ENCODE data around the gene ST3GAL4.
A peak's percentile ranks its signal among the peaks of the same experiment; 100 is the strongest.

Gene ST3GAL4

DNA sequence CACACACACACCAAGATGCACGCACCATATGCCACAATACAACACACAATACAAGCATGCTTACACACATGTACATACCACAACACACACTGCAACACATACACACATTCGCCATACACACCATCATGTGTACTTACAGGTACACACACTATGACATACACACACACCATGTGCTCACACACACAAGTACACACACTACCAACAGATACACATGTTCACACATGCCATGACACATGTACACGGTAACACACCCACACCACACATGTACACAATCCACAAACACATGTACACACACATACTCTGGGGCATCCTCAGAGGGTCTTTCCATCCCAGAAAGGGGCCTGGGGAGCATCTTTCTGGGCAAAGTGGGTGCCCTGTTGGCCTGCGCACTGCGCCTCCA is 82.2 kb downstream of the ST3GAL4 start:
- Mint-ChIP-seq H3K36me3 (no peaks in the 10 kb centered on the region), H3K27ac (no peak overlapping the region), H3K27me3 (peaks cover 10 to 17% of the 10 kb centered on the region in 2 donors), H3K9me3 (no peaks in the 10 kb centered on the region), H3K4me1 (peaks cover 6 to 7% of the 10 kb centered on the region in 2 donors), H3K4me3 (no peak overlapping the region)
- ATAC-seq (replicated peaks), result no peak
- no peak for DNase-seq

DNA sequence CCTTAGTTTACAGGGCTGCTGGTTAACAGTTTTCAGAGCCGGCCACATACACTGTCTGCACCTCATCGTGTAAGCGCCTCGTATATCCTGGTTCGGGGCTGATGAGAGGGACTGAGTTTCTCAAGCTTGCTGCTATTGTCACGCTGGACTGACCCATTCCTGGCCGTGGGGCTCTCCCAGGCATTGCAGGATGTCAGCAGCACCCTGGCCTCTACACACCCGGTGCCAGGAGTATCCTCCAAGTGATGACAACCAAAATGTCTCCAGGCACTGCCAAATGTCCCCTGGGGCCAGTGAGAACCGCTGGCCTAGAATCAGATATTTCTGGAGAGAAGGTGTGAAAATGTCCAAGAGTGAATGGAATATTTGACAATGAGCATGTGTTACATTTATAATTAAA is 82.8 kb downstream of the ST3GAL4 start:
- Mint-ChIP-seq H3K4me1 (peaks cover 6 to 7% of the 10 kb centered on the region in 2 donors), H3K9me3 (no peaks in the 10 kb centered on the region), H3K27me3 (peaks cover 10 to 22% of the 10 kb centered on the region in 2 donors), H3K4me3 (no peak overlapping the region), H3K27ac (no peak overlapping the region), H3K36me3 (no peaks in the 10 kb centered on the region)
- DNase-seq, result no peak
- ATAC-seq (replicated peaks), result no peak

DNA sequence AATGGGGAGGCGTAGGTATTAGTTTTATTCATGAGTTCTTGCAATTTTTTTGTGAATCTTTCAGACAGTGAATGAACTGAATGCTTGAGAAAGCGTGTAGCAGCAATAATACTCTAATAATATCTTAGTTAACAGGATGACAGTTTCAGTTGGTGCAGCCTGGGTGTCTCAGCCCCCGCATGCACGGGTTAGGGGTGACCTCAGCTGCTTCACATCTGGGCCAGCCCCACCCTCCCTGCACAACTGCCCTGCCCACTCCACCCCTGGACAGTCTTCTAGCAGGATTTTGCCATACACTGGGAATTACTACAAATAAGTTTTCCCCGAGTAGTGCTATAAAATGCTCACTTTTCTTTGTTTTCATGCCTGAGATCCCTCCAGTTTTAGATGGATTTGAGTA is 83.2 kb downstream of the ST3GAL4 start:
- Mint-ChIP-seq H3K4me1 (peaks cover 6 to 7% of the 10 kb centered on the region in 2 donors), H3K27ac (no peak overlapping the region), H3K9me3 (no peaks in the 10 kb centered on the region), H3K36me3 (no peaks in the 10 kb centered on the region), H3K27me3 (peaks cover 10 to 23% of the 10 kb centered on the region in 2 donors), H3K4me3 (no peak overlapping the region)
- ATAC-seq (replicated peaks) (no peak), DNase-seq (no peak)

DNA sequence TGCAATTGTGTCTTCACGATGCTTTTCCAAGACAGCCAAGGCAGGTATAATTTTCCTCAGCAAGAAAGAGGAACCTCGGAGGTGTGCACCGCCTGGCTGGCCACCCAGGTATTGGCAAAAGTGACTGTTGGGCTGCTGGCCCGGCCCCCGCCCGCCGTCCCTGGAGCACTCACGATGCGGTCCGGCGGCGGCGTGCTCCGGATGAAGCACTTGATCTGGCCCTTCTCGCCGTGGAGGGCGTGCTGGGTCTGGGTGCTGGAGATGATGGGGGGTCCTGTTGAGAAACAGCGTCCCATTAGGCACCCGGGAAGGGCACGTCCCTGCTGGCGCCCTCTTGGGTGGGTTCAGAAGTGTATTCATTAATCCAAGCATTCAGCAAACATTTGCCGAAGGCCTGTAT is 84.8 kb downstream of the ST3GAL4 start:
- Mint-ChIP-seq H3K4me3 (no peak overlapping the region), H3K4me1 (peaks cover 6 to 7% of the 10 kb centered on the region in 2 donors), H3K9me3 (no peaks in the 10 kb centered on the region), H3K27ac (no peak overlapping the region), H3K27me3 (peaks cover 10 to 23% of the 10 kb centered on the region in 2 donors), H3K36me3 (no peaks in the 10 kb centered on the region)
- DNase-seq (no peak), ATAC-seq (replicated peaks) (no peak)

DNA sequence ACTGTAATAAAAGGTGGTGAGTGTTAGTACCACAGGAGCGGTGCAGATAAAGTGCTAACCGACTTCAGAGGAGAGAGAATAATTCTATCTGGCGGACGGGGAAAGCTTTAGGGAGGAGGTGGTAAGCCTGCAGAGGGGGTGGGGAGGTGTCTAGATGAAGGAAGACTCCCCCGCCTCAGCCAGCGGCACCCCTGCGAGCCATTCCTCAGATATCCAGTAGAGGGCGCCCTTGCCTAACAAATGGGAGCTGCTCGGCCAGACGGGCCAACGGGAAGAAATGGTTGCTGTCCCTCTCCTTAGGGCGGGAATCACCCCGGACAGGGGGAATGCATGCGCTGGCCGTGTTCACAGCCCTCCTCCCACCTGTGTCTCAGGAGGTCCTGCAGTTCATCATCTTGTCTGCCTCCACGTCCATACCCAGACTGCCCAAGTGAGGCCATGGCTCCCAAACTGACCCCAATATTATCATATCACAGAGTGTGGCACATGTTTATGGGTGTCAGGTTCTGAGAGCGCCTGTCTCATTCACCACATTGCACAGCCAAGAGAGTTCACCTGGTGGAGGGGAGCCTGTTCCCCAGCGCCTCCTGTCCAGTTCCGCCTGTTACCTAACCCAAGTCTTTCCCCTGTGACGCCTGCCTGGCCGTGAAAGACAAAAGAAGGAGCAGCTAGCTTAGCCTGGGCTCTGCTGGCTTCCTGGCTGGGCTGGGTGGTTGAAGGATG is 85.5 kb downstream of the ST3GAL4 start:
- Mint-ChIP-seq H3K36me3 (no peaks in the 10 kb centered on the region), H3K27ac (no peak overlapping the region), H3K4me3 (no peak overlapping the region), H3K27me3 (peaks cover 10 to 23% of the 10 kb centered on the region in 2 donors), H3K9me3 (no peaks in the 10 kb centered on the region), H3K4me1 (peaks cover 6 to 7% of the 10 kb centered on the region in 2 donors)
- peak; percentile 85 for ATAC-seq (replicated peaks)
- peak; percentile 61 for DNase-seq

DNA sequence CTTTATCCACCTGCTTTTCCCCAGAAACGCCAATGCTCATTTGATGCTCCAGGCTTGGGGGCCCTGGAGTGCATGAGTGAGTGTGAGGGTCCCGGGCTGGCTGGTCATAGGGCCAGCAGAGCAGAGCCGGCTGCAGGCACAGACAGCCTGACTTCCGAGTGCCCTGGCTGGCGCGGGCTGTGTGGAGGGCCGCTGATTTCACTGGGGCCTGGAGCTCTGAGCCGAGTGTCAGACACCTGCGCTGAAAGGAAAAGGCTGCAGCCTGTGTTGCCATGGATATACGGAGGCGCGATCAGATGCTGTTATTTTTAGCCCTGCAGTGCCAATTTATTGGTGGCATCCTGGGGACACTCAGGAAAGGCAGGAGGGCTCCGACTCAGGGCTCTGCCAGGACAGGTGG is 87.6 kb downstream of the ST3GAL4 start:
- H3K27ac Mint-ChIP-seq, result no peak overlapping the region
- H3K4me3 Mint-ChIP-seq, result no peak overlapping the region
- ATAC-seq (replicated peaks), result no peak
- no peak for DNase-seq
- peaks cover 10 to 23% of the 10 kb centered on the region in 2 donors for H3K27me3 Mint-ChIP-seq
- H3K4me1 Mint-ChIP-seq, result peaks cover 6 to 7% of the 10 kb centered on the region in 2 donors
- H3K9me3 Mint-ChIP-seq, result no peaks in the 10 kb centered on the region
- H3K36me3 Mint-ChIP-seq, result no peaks in the 10 kb centered on the region

DNA sequence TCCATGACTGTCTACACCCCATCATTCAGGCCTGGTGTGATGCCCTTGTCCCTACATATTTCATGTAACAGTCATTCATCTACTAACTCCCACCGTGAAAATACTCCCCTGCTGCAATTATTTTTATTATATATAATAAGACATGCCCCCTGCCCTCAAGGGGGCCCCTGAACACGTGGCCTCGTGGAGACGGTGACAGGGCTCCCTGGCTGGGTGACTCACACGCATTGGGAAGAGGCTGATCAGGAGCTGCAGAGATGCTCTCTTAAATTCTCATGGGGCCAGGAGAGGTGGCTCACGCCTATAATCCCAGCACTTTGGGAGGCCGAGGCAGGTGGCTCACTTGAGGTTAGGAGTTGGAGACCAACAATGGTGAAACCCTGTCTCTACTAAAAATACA is 88.6 kb downstream of the ST3GAL4 start:
- ATAC-seq (replicated peaks), result no peak
- Mint-ChIP-seq H3K4me3 (no peak overlapping the region), H3K27ac (no peak overlapping the region), H3K4me1 (peaks cover 6 to 7% of the 10 kb centered on the region in 2 donors), H3K9me3 (no peaks in the 10 kb centered on the region), H3K27me3 (peaks cover 10 to 23% of the 10 kb centered on the region in 2 donors), H3K36me3 (no peaks in the 10 kb centered on the region)
- no peak for DNase-seq

DNA sequence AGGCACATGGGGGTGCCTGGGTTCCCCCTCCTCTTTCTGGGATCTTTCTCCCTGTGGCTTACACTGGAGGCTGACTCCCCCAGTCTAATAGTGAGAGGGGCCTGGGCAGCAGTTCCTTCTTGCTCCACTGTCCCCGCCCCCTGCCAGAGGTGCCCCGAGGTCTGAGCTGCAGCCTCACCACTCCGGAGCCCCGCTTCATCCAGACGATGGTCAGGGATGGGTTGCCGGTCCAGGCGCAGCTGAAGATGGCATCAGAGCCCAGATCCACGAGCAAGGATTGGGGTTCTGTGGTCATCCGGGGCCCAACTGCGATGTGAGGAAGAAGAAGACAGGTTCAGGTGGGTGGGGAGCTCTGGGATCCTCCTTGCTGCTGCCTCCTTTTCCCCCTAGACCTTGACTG is 91.1 kb downstream of the ST3GAL4 start:
- Mint-ChIP-seq H3K36me3 (no peaks in the 10 kb centered on the region), H3K9me3 (peaks cover 10 to 12% of the 10 kb centered on the region in 2 donors), H3K4me1 (peaks cover 0 to 7% of the 10 kb centered on the region in 2 donors), H3K4me3 (no peak overlapping the region), H3K27me3 (peaks cover 0 to 12% of the 10 kb centered on the region in 2 donors), H3K27ac (no peak overlapping the region)
- DNase-seq, result no peak
- ATAC-seq (replicated peaks), result no peak

DNA sequence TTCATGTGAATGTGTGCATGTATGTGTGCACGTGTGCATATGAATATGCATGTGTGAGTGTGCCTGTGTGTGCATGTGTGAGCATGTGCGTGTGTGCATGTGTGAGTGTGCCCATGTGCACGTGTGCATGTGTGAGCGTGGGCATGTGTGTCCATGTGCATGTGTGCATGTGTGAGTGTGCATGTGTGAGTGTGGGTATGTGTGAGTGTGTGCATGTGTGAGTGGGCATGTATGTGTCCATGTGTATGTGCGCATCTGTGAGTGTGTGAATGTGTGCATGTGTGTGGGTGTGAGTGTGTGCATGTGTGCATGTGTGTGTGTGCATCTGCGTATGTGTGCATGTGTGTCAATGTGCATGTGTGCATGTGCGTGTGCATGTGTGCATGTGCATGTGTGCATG is 94.7 kb downstream of the ST3GAL4 start:
- peaks cover 10 to 12% of the 10 kb centered on the region in 2 donors for H3K9me3 Mint-ChIP-seq
- H3K4me1 Mint-ChIP-seq, result peaks cover 0 to 7% of the 10 kb centered on the region in 2 donors
- H3K36me3 Mint-ChIP-seq, result no peaks in the 10 kb centered on the region
- no peak for DNase-seq
- H3K27ac Mint-ChIP-seq, result no peak overlapping the region
- H3K4me3 Mint-ChIP-seq, result no peak overlapping the region
- H3K27me3 Mint-ChIP-seq, result peaks cover 0 to 5% of the 10 kb centered on the region in 2 donors
- ATAC-seq (replicated peaks), result no peak

DNA sequence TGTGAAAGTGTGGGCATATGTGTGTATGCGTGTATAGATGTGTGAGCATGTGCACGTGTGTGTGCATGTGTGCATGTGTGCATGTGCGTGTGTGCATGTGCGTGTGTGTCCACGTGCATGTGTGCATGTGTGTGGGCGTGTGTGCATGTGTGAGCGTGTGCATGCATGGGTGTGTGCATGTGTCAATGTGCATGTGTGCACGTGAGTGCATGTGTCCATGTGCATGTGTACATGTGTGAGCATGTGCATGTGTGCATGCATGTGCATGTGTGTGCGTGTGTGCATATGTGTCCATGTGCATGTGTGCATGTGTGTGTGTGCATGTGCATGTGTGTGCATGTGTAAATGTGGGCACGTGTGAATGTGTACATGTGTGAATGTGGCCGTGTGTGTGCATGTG is 95.3 kb downstream of the ST3GAL4 start:
- H3K27me3 Mint-ChIP-seq, result peaks cover 0 to 5% of the 10 kb centered on the region in 2 donors
- no peaks in the 10 kb centered on the region for H3K36me3 Mint-ChIP-seq
- DNase-seq (no peak), ATAC-seq (replicated peaks) (no peak)
- H3K27ac Mint-ChIP-seq, result no peak overlapping the region
- H3K4me3 Mint-ChIP-seq, result no peak overlapping the region
- peaks cover 0 to 7% of the 10 kb centered on the region in 2 donors for H3K4me1 Mint-ChIP-seq
- peaks cover 10 to 12% of the 10 kb centered on the region in 2 donors for H3K9me3 Mint-ChIP-seq

DNA sequence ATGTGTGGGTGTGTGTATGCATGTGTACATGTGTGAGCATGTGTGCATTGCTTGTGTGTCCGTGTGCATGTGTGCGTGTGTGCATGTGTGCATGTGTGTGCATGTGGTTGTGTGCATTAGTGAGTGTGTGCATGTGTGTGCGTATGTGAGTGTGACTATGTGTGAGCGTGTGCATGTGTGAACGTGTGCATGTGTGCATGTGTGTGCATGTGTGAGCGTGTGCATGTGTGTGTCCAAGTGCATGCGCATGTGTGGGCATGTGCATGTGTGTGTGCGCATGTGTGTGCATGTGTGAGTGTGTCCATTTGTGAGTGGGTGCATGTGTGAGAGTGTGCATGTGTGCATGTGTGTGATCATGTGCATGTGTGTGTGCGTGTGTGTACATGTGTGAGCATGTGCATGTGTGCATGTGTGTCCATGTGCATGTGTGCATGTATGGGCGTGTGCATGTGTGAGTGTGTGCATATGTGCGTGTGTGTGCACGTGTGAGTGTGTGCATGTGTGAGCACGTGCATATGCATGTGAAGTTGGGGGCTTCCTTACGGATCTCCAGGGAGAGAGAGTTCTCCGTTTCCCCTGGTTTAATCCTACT is 95.8 kb downstream of the ST3GAL4 start:
- H3K4me1 Mint-ChIP-seq, result peaks cover 0 to 7% of the 10 kb centered on the region in 2 donors
- H3K4me3 Mint-ChIP-seq, result no peak overlapping the region

DNA sequence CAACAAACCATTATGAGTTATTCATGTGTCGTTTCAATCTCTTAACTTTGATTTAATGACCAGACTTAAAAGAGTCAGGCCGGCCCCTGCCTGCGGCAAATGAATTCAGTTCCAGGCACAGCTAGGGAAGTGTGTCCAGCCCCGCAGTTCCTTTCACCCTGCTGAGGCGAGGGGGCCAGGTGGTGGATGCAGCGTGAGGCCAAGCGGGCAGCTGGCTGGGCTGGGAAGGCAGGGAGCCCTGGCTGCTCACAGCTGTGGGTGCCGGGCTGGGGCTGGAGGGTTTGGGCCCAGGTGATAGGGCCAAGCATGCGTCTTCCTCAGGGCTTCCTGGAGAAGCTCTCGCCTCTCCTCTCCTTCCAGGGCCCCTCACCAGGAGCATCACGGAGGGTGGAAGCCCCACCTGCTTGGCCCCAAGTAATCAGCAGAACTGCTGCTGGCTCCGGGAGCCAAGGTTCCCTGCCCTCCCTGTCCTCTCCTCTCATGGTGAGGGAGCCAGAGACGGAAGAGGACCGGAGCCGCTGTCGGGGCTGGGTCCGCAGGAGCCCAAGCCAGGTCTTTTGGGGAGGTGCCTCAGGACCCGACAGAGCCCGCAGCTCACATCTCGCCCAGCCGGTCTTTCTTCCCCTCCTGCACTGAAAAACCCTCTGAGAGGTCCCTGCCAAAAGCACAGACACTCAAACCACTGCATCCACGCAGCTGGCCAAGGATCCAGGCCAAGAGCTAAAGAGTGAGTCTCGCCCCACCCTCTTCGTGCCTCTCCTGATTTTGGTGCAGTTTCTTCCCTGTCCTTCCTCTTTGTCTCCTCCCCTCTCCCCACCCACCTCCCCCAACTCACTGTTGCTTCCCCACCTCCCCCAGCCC is 97.0 kb downstream of the ST3GAL4 start:
- peaks cover 0 to 7% of the 10 kb centered on the region in 2 donors for H3K4me1 Mint-ChIP-seq
- no peak overlapping the region for H3K4me3 Mint-ChIP-seq
- H3K36me3 Mint-ChIP-seq, result no peaks in the 10 kb centered on the region
- no peak for ATAC-seq (replicated peaks)
- H3K27ac Mint-ChIP-seq, result no peak overlapping the region
- no peak for DNase-seq
- peaks cover 0 to 5% of the 10 kb centered on the region in 2 donors for H3K27me3 Mint-ChIP-seq
- H3K9me3 Mint-ChIP-seq, result peaks cover 10 to 12% of the 10 kb centered on the region in 2 donors

More for the DNA sequence above, 95.8 kb downstream of the ST3GAL4 start:
- ATAC-seq (replicated peaks) (no peak), DNase-seq (no peak)
- peaks cover 10 to 12% of the 10 kb centered on the region in 2 donors for H3K9me3 Mint-ChIP-seq
- no peaks in the 10 kb centered on the region for H3K36me3 Mint-ChIP-seq
- no peak overlapping the region for H3K27ac Mint-ChIP-seq
- H3K27me3 Mint-ChIP-seq, result peaks cover 0 to 5% of the 10 kb centered on the region in 2 donors

DNA sequence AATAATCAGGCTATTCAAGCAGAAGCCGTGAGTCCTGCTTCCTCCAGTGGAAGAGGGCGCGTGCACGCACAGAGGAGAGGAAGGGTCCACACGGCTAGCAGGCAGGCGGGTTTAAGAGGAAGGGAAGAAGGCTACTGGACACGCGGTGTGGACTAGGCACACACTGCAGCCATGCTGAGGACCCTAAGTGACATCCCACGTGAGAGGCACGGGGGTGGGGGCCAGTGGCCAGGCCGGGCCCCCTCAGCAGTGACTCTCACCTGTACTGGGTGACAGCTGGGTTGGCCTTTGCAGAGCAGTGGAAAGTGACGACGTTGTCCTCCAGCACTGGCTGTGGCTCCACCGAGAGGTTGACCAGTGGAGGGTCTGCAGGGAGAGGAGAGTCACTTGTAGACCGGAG is 100.6 kb downstream of the ST3GAL4 start:
- Mint-ChIP-seq H3K27me3 (peaks cover 8 to 17% of the 10 kb centered on the region in 2 donors), H3K27ac (no peak overlapping the region), H3K36me3 (no peaks in the 10 kb centered on the region), H3K4me3 (no peak overlapping the region), H3K9me3 (peaks cover 2 to 3% of the 10 kb centered on the region in 2 donors), H3K4me1 (peaks cover 0 to 4% of the 10 kb centered on the region in 2 donors)
- ATAC-seq (replicated peaks) (no peak), DNase-seq (no peak)

DNA sequence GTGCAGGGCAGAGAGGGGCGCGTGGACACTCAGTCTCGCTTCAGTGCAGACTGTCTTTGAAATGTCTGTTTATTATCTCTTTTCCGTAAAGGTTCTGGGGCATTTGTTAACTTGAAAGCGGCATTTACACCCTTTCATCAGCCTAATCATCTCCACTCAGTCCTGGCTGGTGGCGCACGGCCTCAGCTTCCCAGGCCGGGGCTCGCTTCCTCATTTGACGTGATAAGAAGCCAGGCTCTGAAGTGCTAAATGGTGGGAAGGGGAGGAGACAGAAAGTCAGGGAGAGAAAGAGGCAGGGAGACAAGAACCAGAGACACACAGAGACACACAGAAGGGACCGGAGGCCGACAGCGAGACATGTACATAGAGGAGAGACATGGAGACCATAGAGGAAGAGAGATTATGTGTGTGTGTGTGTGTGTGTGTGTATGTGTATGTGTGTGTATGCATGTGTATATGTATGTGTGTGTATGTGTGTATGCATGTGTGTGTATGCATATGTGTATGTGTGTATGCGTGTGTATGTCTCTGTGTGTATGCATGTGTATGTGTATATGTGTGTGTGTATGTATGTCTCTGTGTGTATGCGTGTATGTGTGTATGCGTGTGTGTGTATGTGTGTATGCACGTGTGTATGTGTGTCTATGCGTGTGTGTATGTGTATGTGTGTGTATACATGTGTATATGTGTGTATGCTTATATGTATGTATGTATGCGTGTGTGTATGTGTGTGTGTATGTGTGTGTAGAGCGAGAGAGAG is 101.5 kb downstream of the ST3GAL4 start:
- Mint-ChIP-seq H3K4me1 (no peaks in the 10 kb centered on the region), H3K9me3 (no peaks in the 10 kb centered on the region), H3K27me3 (peaks cover 8 to 17% of the 10 kb centered on the region in 2 donors), H3K4me3 (no peak overlapping the region), H3K36me3 (no peaks in the 10 kb centered on the region), H3K27ac (no peak overlapping the region)
- DNase-seq (no peak), ATAC-seq (replicated peaks) (no peak)

All from stimulated activated naive B cell treated with anti-CD40 and anti-IgM and Interleukin-4, amounts not matched to agents 10 μg/mL and 1 μg/mL and 100 μg/mL, for 72 hours (primary cell).